Renal cortical epithelial cell (primary cell): ENCODE data around the gene MTCL3.

Experiments
- DNase-seq: peaks from one replicate; pipeline ENCODE4 v3.0.0-alpha.2; 2011; ENCODE audit warnings: low read depth

MTCL3 gene

DNA sequence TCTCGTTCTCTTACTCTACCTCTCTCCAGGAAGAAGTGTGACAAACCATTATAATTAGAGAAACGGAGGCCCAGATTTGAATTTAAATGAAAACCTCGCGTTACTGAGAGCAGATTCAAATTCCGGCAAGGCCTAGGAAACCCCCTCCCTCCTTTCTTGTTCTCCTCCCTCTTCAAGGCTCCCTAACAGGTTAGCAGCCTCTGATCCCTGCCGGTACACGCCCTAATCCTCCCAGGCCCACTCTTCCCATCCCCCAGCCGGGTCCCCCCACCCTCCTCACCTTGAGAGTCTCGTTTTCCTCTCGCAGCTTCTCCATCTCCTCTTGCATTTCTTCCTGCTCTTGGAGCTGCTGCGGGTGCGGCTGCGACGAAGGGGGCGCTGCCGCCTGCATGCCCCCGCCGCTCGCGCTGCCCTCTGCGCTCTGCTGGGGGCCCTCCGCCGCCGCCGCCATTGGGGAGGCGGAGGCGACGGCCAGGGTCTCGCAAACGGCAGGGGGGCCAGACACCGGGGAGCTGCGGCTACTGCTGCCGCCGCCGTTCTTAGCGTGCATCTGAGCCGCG, 3.8 kb downstream of the MTCL3 start:
- DNase-seq: peak; percentile 6

DNA sequence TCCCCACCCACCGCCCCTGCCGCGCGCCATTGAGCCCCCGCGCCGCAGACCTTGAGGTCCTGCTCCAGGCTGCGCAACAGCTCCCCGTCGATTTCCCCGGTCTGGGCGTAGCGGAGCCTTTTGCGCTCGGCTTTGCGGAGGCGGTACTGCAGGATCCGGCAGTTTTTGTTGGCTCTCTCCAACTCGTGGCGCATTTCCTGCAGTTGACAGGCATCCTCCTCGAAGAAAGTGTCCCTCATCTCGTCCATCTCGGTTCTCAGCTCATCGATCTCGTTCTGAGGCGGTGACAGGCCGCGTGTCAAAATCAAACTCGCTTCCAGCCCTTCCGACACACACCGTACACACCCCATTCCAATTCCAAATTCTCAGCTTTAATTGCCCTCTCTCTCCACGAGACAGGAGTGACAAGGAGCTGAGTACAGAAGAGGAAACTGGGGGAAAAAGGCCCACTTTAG, 4.3 kb downstream of the MTCL3 start:
- DNase-seq: peak; percentile 39

DNA sequence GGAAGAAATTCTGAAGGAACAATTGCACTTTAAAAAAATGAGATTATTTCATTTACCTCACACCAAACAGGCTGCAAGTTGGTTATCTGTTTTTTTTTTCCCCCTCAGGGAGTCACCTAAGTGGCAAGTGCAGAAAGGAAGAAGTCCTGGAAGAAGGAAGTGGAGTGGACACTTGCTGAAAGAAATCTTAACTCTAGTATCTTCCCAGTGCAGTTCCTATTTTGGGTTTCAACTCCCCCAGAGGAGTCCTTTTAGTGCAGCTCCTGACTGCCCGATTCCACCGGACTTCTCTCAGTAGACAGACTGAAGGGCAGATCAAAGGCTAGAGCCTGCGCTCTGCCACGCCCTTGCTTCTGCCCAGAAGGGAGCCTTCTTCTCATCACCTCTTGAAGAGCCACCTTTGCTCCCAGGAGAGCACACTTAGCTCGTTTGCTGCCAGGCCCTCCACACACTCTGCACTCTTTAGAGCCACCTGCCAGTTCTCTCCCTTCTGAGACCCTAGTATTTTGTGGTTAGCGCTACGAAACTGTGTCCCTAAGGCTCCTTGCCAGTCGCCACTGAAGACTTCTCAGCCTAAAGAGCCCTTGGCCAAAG, 4.9 kb downstream of the MTCL3 start:
- no peak for DNase-seq

- DNase-seq: no peak
Measured at GRCh38 chr6:127513425-127513824, 5.7 kb downstream of the MTCL3 start.

- DNase-seq: no peak
Measured at GRCh38 chr6:127510876-127511275, 8.3 kb downstream of the MTCL3 start.

- DNase-seq: no peak
Measured at GRCh38 chr6:127506894-127507293, 12.2 kb downstream of the MTCL3 start.

DNA sequence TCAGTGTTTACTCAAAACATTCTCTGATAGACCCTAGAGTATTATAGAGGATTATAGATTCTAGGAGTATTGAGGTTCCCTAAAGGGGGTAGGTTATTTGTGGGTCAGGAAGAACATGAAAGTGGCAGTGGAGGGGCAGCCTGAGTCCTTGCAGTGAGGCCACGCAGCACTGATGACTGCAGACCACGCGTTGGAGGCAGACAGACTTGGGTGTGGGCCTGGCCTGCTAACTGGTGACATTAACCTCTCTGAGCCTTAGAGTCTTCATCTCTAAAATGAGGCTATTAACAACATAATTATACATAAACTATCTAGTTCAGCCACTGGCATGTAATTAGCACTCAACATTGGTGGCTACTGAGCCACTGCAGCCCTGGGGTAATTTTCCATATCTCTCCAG, 16.1 kb downstream of the MTCL3 start:
- DNase-seq: no peak

GRCh38 chr6:127497410-127497809, 21.7 kb downstream of the MTCL3 start:
- DNase-seq: no peak

DNA sequence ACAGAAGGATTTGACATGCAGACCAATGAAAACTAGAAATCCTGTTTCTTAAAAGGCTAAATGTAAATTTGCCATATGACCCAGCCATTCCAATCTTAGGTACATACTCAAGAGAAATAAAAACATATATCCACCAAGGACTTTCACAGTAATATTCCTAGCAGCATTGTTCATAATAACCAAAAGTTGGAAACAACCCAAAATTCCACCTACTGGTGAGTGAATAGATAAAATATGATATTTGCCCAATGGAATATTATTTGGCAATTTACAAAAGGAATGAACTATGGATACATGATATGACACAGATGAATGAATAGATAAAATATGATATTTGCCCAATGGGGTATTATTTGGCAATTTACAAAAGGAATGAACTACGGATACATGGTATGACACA, 22.7 kb downstream of the MTCL3 start:
- no peak for DNase-seq

DNA sequence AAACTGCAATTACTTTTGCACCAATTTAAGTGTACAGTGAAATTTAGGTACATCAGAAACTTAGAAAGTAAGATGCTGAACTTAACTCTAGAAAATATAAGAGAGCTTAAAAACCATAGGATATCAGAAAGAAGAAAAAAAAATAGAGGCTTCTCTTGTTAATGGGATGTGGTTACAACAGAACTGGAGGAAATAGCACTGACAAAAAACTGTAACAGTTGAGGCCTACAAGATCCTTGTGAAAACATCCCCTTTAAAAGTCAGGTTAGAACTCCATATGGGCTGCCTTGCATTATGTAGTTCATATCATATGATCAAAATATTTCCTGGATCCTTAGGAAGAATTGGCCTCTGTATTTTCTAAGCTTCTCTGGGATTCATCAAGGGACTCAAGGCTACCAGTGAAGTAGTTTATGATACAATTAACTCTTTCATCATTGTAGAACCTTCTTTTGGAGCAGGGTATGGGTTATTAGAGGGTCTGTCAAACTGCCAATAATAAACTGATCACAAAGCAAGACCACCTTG, 24.8 kb downstream of the MTCL3 start:
- no peak for DNase-seq

- DNase-seq: no peak
Measured at GRCh38 chr6:127489248-127489647, 29.9 kb downstream of the MTCL3 start.

- no peak for DNase-seq
Measured at GRCh38 chr6:127486934-127487333, 32.2 kb downstream of the MTCL3 start.

- DNase-seq: peak; percentile 86
Measured at GRCh38 chr6:127484212-127484863, 34.8 kb downstream of the MTCL3 start.

- no peak for DNase-seq
Measured at GRCh38 chr6:127483399-127484055, 35.6 kb downstream of the MTCL3 start.

- no peak for DNase-seq
Measured at GRCh38 chr6:127482325-127482724, 36.8 kb downstream of the MTCL3 start.

DNA sequence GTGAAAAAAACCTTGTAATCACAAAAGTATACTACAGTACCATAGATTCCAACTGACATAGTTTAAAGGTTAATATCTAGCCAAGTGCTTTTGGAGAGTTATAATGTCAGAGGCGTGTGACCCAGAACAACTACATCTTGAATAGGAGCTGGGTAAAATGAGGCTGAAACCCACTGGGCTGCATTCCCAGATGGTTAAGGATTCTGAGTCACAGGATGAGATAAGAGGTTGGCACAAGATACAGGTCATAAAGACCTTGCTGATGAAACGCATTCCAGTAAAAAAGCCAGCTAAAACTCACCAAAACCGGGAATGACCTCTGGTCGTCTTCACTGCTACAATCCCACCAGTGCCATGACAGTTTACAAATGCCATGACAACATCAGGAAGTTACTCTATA, 37.5 kb downstream of the MTCL3 start:
- DNase-seq: peak; percentile 83

GRCh38 chr6:127481111-127481510, 38.0 kb downstream of the MTCL3 start:
- DNase-seq: no peak

DNA sequence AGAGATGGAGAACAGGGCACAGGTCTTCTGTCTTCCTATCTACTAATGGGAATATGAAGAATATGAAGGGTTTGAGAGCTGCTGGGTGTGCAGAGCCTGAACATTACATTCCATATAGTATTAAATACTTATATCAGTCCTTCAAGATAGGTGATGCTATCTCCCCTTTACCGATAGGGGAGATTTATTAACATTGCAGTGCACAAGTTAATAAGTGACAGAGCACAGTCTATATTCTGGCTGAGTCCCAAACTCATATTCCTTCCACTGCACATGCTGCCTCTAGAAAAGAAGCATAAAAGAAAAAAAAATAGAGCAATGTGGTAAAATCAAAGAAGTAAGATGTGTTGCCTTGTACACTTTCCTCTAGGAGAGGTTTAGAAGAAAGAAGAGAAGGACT, 41.5 kb downstream of the MTCL3 start:
- no peak for DNase-seq

DNA sequence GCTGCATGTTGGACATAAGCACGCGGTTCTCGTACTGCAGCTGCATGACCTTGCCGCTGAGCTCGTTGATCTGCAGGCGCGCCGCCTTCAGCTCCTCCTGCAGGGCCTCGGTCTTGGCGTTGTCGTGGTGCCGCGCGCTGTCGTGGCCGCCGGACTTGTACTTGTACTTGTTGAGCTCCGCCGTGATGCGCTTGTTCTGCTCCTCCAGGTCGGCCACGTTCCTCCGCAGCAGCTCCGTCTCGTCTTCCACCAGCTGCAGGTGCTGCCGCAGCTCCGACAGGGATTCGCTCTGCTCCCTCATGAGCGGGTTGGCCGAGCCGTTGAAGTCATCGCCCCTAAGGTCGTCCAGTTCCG, 43.3 kb downstream of the MTCL3 start:
- DNase-seq: no peak

- no peak for DNase-seq
Measured at GRCh38 chr6:127475135-127475822, 43.9 kb downstream of the MTCL3 start.

- no peak for DNase-seq
Measured at GRCh38 chr6:127471379-127472255, 47.5 kb downstream of the MTCL3 start.
